ENCODE data around the gene CTNNA2.
"Not testable (repeated sequence)": the region's sequence is repeated elsewhere in the genome, so short reads cannot be mapped to it uniquely, and the experiment has no call there.

CTNNA2 gene

DNA sequence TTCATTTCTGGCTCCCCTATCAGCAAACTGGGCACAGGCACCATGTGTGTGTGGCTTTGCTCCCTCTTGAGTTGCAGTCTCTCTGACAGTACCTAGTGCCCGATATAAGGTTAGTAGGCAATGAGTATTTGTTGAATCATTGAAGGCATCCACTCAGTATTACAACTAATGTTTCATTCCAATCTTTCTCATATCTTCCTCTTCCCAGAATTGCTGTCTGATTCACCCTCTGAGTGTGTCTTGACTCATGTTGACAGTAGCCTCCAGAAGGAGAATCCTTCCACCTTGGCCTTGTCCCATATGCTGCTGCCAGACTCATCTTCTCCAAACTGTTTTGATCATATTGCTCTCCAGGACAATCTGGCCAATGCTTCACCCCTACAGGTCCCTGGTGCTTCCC lies 589.2 kb downstream of the CTNNA2 start:
- no peak for DNase-seq

DNA sequence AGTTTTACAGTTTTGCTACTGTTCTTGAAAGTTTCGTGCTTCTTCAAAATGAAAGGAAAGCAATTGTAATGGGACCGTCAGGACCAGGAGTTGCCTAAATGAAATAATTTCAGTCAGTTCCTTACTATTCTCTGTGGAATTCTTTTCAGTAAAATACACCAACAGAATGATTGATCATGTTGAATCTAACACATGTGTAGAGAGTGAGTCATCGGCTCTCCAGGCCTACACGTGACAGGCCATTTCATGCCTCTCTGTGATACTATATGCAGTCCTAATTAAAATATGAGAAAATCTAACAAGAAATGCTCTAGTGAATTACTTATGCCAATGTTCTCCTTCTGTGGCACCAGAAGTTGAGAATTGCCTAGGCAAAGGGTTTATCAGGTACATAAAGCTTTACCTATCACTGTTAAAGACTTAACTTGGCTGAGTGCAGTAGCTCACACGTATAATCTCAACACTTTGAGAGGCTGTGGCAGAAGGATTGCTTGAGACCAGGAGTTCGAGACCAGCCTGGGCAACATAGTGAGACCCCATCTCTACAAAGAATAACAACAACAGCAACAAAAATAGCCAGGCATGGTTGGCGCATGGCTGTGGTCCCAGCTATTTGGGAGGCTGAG lies 592.3 kb downstream of the CTNNA2 start:
- DNase-seq, result no peak

- DNase-seq, result no peak
Measured at GRCh38 chr2:80111185-80111584, 598.3 kb downstream of the CTNNA2 start.

DNA sequence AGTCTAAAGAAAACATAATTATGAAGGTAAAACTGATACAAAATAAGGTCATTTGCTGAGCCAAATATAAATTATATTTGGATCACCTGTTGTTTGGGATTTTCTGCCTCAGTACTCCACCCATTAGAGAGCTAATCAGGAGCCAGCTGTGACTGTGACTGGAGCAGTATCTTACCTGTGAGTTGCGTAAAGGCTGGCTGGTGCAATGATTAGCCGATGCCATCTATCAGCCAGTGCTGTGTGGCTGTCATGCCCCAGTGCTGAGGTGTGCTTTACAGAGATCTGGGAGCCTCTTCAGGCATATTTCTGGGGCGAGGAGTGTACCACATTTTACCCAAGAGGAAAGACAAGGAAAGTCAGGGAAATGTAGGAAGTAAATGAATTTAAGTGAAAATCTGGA lies 599.9 kb downstream of the CTNNA2 start:
- no peak for DNase-seq

- no peak for DNase-seq
Measured at GRCh38 chr2:80113399-80113798, 600.5 kb downstream of the CTNNA2 start.

GRCh38 chr2:80114812-80115211 lies 602.0 kb downstream of the CTNNA2 start:
- DNase-seq, result no peak

DNA sequence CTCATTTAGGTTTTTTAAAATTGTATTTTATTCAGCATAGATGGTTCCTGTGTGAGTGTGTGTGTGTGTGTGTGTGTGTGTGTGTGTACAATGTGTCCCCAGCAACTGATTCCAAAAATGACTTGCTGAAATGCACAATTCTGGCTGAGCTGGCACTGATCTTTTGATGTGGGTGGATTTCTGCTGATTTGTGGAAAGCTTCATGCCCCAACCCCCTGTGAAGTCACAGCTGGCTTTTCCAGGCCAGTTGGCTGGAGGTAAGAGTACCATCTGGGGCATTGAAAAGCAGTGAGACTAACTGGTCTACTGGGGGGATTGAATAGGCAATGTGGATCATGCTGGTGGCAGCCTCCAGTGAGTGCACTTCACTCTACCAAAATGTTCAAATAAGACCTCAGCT lies 604.5 kb downstream of the CTNNA2 start:
- DNase-seq, result no peak

- DNase-seq, result no peak
Measured at GRCh38 chr2:80120866-80121265, 608.0 kb downstream of the CTNNA2 start.

- no peak for DNase-seq
Measured at GRCh38 chr2:80122675-80123074, 609.8 kb downstream of the CTNNA2 start.

DNA sequence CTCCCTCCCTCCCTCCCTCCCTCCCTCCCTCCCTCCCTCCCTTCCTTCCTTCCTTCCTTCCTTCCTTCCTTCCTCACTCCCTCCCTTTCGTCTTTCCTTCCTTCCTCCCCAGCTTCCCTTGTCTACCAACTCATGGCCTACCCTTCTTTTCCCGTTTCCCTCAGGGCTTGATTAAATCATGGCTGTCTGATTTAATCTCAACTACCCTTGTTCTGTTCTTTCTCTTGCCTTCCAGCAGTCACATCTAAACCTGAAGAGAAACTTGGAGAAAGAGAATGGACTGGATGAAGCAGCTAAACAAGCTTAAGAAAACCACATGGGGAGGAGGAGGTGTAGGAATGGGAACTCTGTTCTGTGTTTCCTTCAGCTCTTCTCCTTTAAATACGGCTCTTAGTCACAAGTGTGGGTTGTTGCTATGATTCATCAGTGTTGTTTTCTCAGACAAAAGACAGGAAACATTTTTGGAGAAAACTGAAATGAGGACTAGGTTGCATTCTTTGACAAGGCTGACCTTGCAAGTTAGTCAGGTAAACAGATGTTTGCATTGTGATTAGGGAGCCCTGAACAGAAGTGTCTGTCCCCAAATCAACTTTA lies 613.8 kb downstream of the CTNNA2 start:
- DNase-seq, result no peak

GRCh38 chr2:80128080-80128479 lies 615.2 kb downstream of the CTNNA2 start:
- DNase-seq, result no peak

GRCh38 chr2:80132281-80132680 lies 619.4 kb downstream of the CTNNA2 start:
- no peak for DNase-seq

DNA sequence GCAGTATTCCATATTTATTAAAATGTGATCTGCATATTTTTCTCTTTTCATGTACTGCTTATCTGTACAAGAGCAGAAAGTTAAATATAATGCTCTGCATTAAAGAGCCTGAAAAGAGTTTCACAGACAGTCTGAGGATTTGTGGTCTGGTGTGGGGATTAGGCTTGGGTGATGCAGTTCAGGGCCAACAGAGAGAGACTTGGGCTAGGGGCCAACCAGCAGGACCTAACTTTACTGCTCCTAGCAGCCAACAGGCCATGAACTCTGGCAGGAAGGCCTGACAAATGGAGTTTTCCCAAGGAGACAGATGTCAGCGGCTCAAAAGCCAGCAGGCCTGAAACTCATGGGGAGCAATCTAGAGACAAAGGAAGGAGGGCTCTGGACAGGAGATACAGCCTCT lies 622.1 kb downstream of the CTNNA2 start:
- no peak for DNase-seq

DNA sequence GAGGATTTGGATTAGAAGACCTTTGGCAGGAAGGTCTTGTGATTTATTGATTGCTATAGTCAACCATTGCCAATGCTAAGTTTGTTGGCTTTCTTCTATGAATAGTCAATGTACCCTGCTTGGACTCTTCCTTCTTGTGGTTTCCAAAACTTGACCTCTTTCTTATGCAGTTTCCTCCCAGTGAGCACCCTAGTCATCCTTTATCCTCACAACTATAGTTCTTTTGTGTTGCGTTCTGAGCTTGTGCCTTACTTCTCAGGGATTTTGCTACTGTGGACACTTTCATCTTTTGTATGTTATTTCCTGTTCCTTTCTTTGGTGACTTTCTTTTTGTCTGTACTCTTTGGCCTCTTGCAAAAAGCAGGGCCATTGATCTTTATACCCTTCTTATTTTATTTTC lies 623.5 kb downstream of the CTNNA2 start:
- no peak for DNase-seq

DNA sequence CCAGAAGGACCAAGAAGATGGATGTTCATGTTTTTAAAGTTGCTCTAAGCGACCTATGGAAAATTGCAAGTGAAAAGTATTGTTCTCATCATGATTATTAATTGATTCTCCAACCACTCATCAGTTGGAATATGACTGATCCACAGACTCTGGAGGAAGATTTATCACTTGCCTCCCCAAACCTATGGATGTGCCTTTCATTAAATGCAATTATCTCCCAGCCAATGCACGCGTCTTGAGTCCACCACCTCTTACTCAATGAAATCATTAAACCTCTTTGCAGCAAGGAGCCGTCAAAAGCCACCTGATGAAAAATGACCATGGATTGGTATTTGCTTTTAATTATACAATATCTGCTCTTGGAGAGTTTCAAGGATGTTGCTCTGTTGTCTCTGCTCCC lies 626.1 kb downstream of the CTNNA2 start:
- no peak for DNase-seq

GRCh38 chr2:80141007-80141726 lies 628.3 kb downstream of the CTNNA2 start:
- no peak for DNase-seq

- DNase-seq, result no peak
Measured at GRCh38 chr2:80145499-80145898, 632.6 kb downstream of the CTNNA2 start.

DNA sequence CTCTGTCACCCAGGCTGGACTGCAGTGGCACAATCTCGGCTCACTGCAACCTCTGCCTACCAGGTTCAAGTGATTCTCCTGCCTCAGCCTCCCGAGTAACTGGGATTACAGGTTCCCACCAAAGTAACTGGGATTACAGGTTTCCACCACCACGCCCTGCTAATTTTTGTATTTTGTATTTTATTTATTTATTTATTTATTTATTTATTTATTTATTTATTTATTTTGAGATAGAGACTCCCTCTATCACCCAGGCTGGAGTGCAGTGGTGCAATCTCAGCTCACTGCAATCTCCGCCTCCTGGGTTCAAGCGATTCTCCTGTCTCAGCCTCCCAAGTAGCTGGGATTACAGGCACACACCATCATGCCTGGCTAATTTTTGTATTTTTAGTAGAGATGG lies 633.9 kb downstream of the CTNNA2 start:
- DNase-seq, result not testable (repeated sequence)

DNA sequence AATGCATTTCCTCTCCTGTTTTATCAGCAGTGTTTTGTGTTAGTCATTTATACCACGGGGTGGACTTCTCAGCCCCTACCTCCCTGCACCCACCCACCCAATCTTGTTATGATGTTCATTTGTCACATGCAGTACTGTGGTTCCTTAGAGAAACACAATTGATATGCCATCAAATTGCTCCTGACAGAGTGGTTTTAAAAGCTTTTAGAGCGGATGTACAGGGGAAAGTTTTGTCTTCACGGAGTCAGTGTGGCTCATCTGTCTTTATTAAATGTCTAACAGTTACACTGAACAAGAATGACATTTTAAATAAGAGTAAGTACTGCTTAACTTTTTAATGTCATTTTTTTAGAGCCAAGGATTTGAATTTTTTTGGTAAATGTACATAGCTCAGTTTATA lies 634.8 kb downstream of the CTNNA2 start:
- no peak for DNase-seq

DNA sequence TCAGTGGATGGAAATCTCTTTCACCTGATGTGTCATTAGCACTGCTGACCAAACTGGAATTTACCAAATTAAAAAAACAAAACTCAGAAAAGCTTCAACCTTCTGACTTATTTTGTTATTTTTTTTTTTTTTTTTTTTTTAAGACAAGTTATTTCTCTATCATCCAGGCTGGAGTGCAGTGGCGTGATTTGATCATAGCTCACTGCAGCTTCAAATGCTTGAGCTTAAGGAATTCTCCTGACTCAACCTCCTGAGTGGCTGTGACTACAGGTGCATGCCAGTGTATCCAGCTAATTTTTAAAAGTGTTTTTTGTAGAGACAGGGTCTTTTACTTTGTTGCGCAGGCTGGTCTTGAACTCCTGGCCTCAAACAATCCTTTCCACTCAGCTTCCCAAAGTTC lies 636.1 kb downstream of the CTNNA2 start:
- no peak for DNase-seq

- DNase-seq, result no peak
Measured at GRCh38 chr2:80149991-80150390, 637.1 kb downstream of the CTNNA2 start.

DNA sequence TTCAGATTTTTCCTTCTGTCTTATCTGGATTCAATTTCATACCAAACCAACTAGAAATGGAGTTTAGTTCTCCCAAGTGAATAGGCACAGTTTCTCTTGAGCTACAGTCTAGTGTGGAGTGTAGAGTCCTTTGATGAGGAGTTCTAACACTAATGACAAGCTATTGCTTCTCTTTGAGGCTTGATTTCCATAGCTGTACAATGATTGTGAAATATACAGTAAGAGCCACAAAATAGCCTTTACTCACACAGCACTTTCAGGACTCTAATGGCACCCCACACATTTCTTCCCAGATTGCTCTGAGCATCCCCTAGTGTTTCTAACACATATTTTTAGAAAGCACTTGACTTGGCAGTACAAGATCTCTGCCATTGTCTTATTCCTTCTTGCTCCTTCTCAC lies 638.4 kb downstream of the CTNNA2 start:
- DNase-seq, result no peak

DNA sequence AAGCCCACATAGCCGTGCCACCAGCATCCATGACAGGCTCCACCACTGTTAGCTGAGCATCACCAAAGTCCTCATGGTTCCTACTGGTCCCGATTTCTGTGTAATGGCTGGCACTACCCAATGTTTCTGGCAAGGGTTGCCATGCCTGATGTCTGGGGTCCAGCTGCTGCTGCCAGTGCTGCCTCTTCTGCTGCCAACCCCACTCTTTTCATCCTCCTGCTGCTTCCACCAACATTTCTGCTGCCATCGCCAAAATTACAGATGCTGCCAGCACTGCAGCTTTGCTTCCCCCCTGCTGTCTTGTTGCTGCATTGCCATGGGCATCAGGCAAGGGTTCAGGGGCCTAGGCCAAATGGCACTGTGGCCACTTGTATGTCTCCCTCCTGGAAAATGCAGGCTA lies 638.8 kb downstream of the CTNNA2 start:
- no peak for DNase-seq

- DNase-seq, result no peak
Measured at GRCh38 chr2:80153151-80153550, 640.3 kb downstream of the CTNNA2 start.

DNA sequence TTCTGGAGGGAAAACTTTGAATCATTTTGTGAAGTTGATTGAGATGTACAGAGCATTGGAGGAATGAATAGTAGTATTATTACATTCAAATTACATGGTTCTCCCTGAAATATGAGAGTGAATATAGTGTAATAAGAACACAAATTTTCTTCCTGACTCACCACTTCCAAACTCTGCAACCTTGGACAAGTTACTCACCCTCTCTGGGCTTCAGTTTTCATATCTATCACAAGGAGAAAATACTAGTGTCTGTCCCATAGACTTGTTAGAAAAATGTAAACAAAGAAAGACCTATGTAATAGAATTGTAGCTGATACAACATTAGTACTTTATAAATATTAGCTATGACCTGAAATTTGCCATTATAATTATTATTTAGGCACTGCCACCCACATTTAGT lies 640.9 kb downstream of the CTNNA2 start:
- no peak for DNase-seq
